Activated naive CD4-positive, alpha-beta T cell treated with anti-CD3 and anti-CD28 coated beads, Interleukin-2, amount 50 U/mL, for 24 hours (primary cell): ENCODE measurements around the gene TRIM56.
"Not testable (repeated sequence)": the region's sequence is repeated elsewhere in the genome, so short reads cannot be mapped to it uniquely, and the experiment has no call there.

Source experiments
- H3K27ac Mint-ChIP-seq: one replicate; pipeline ENCODE4 v1.8.0; 2021; ENCODE audit warnings: mild to moderate bottlenecking, mixed read lengths
- H3K27me3 Mint-ChIP-seq: one replicate; pipeline ENCODE4 v1.8.0; 2021; ENCODE audit warnings: mixed read lengths
- H3K36me3 Mint-ChIP-seq: one replicate; pipeline ENCODE4 v1.8.0; 2021; ENCODE audit warnings: mixed read lengths
- H3K4me1 Mint-ChIP-seq: one replicate; pipeline ENCODE4 v1.8.0; 2021; ENCODE audit warnings: mixed read lengths
- H3K4me3 Mint-ChIP-seq: one replicate; pipeline ENCODE4 v1.8.0; 2021; ENCODE audit warnings: mild to moderate bottlenecking, mixed read lengths
- H3K9me3 Mint-ChIP-seq: one replicate; pipeline ENCODE4 v1.8.0; 2021; ENCODE audit warnings: mixed read lengths

Gene TRIM56

DNA sequence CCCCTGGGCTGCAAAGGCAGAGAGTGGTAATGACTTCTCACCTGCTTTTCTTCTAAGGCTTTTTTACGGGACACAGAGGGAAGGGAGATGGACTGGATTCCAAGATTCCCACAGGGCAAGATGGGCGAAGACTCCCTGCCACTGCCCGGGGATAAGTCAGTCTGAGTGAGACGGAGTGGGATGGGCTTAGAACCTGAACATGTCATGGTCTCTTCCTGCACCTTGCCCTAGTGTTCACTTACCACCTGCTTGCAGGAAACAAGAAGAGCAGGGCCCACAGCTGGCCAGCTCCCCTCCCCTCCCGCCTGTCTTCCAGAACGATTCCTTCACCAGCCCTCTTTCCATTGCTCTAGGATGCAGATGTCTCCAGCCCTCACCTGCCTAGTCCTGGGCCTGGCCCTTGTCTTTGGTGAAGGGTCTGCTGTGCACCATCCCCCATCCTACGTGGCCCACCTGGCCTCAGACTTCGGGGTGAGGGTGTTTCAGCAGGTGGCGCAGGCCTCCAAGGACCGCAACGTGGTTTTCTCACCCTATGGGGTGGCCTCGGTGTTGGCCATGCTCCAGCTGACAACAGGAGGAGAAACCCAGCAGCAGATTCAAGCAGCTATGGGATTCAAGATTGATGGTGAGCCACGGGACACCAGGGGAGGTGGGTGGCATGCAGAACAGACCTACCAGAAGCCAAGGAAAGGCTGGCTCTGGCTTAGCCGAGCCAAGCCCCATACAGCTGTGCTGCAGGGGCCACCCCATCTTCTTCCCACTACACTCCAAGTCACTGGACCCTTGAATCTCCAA lies 43.0 kb downstream of the TRIM56 start:
- Mint-ChIP-seq H3K4me3 (no peak overlapping the region), H3K36me3 (no peaks in the 10 kb centered on the region), H3K9me3 (no peaks in the 10 kb centered on the region), H3K27ac (no peak overlapping the region), H3K4me1 (peaks cover 27% of the 10 kb centered on the region), H3K27me3 (peaks cover 26% of the 10 kb centered on the region)

- Mint-ChIP-seq H3K27ac (no peak overlapping the region), H3K36me3 (no peaks in the 10 kb centered on the region), H3K27me3 (peaks cover 19% of the 10 kb centered on the region), H3K4me1 (peaks cover 33% of the 10 kb centered on the region), H3K9me3 (no peaks in the 10 kb centered on the region), H3K4me3 (no peak overlapping the region)
Observed at GRCh38 chr7:101129603-101130117, 44.4 kb downstream of the TRIM56 start.

DNA sequence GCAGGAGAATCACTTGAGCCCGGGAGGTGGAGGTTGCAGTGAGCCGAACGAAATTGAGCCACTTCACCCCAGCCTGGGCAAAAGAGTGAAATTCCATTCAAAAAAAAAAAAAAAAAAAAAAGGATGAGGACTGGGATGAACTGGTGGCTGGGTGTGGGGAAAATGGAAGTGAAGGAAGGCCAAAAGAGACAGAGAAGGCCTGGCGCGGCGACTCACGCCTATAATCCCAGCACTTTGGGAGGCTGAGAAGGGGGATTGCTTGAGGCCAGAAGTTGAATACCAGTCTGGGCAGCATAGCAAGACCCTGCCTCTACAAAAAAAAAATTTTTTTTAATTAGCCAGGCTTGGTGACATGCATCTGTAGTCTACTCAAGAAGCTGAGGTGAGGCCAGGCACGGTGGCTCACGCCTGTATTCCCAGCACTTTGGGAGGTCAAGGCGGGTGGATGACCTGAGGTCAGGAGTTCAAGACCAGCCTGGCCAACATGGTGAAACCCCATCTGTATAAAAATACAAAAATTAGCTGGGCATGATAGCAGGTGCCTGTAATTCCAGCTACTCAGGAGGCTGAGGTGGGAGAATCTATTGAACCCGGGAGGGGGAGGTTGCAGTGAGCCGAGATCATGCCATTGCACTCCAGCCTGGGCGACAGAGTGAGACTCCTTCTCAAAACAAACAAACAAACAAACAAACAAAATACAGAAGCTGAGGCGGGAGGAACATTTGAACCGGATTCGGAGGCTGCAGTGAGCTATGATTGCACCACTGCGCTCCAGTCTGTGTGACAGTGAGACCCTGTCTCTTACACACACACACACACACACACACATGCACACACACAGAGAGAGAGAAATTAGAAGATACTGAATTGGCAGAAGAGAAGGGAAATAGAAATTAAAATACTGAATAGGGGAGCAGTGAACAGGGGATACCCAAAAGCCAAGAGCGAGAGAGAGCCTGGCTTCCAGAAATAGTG lies 47.6 kb downstream of the TRIM56 start:
- not testable (repeated sequence) for H3K27me3 Mint-ChIP-seq, H3K9me3 Mint-ChIP-seq, H3K4me3 Mint-ChIP-seq, H3K27ac Mint-ChIP-seq, H3K36me3 Mint-ChIP-seq
- H3K4me1 Mint-ChIP-seq, result peaks cover 36% of the 10 kb centered on the region

GRCh38 chr7:101133621-101134398 lies 48.5 kb downstream of the TRIM56 start:
- Mint-ChIP-seq H3K36me3 (no peaks in the 10 kb centered on the region), H3K27me3 (peaks cover 6% of the 10 kb centered on the region), H3K4me1 (peaks cover 45% of the 10 kb centered on the region), H3K27ac (no peak overlapping the region), H3K9me3 (no peaks in the 10 kb centered on the region), H3K4me3 (no peak overlapping the region)

DNA sequence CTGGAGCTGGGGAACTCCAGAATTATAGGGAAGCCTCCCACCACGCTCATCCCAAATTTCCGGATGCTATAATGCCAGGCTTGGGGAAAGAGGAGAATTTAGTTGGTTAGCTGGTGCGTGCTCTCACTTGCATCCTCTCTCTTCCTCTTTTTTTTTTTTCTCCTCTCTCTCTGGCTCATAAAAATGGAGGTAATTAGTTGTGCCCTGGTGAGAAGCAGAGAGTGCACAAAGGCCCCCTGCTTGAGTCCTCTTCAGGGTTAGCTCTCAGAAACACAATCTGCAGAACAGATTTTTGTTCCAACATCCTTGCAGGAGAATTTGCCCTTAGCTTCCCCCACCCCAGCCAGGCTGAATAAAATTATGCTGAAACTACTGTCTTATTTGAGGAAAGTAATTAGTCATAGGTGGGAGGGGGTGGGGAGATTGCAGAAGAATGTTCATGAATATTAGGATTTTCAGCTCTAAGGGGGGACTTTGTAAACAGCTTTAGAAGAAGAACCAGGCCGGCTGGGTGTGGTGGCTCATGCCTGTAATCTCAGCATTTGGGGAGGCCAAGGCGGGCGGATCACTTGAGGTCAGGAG lies 49.2 kb downstream of the TRIM56 start:
- Mint-ChIP-seq H3K36me3 (no peaks in the 10 kb centered on the region), H3K27ac (peak overlapping the region; percentile 12), H3K4me1 (peaks cover 52% of the 10 kb centered on the region), H3K9me3 (no peaks in the 10 kb centered on the region), H3K4me3 (peak overlapping the region; percentile 49), H3K27me3 (peaks cover 6% of the 10 kb centered on the region)

DNA sequence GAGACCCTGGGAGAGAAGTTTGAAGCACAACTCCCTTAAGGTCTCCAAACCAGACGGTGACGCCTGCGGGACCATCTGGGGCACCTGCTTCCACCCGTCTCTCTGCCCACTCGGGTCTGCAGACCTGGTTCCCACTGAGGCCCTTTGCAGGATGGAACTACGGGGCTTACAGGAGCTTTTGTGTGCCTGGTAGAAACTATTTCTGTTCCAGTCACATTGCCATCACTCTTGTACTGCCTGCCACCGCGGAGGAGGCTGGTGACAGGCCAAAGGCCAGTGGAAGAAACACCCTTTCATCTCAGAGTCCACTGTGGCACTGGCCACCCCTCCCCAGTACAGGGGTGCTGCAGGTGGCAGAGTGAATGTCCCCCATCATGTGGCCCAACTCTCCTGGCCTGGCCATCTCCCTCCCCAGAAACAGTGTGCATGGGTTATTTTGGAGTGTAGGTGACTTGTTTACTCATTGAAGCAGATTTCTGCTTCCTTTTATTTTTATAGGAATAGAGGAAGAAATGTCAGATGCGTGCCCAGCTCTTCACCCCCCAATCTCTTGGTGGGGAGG lies 52.5 kb downstream of the TRIM56 start:
- Mint-ChIP-seq H3K27me3 (no peaks in the 10 kb centered on the region), H3K4me1 (peaks cover 66% of the 10 kb centered on the region), H3K36me3 (no peaks in the 10 kb centered on the region), H3K4me3 (peak overlapping the region; percentile 76), H3K9me3 (no peaks in the 10 kb centered on the region), H3K27ac (peak overlapping the region; percentile 92)

DNA sequence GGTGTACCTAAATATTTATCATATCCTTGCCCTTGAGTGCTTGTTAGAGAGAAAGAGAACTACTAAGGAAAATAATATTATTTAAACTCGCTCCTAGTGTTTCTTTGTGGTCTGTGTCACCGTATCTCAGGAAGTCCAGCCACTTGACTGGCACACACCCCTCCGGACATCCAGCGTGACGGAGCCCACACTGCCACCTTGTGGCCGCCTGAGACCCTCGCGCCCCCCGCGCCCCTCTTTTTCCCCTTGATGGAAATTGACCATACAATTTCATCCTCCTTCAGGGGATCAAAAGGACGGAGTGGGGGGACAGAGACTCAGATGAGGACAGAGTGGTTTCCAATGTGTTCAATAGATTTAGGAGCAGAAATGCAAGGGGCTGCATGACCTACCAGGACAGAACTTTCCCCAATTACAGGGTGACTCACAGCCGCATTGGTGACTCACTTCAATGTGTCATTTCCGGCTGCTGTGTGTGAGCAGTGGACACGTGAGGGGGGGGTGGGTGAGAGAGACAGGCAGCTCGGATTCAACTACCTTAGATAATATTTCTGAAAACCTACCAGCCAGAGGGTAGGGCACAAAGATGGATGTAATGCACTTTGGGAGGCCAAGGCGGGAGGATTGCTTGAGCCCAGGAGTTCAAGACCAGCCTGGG lies 53.1 kb downstream of the TRIM56 start:
- H3K27ac Mint-ChIP-seq, result peak overlapping the region; percentile 92
- H3K4me1 Mint-ChIP-seq, result peaks cover 69% of the 10 kb centered on the region
- no peaks in the 10 kb centered on the region for H3K36me3 Mint-ChIP-seq
- no peaks in the 10 kb centered on the region for H3K9me3 Mint-ChIP-seq
- peak overlapping the region; percentile 76 for H3K4me3 Mint-ChIP-seq
- no peaks in the 10 kb centered on the region for H3K27me3 Mint-ChIP-seq

GRCh38 chr7:101140339-101140699 lies 55.0 kb downstream of the TRIM56 start:
- Mint-ChIP-seq H3K27ac (no peak overlapping the region), H3K36me3 (no peaks in the 10 kb centered on the region), H3K9me3 (no peaks in the 10 kb centered on the region), H3K4me3 (no peak overlapping the region), H3K27me3 (peaks cover 4% of the 10 kb centered on the region), H3K4me1 (peaks cover 59% of the 10 kb centered on the region)

DNA sequence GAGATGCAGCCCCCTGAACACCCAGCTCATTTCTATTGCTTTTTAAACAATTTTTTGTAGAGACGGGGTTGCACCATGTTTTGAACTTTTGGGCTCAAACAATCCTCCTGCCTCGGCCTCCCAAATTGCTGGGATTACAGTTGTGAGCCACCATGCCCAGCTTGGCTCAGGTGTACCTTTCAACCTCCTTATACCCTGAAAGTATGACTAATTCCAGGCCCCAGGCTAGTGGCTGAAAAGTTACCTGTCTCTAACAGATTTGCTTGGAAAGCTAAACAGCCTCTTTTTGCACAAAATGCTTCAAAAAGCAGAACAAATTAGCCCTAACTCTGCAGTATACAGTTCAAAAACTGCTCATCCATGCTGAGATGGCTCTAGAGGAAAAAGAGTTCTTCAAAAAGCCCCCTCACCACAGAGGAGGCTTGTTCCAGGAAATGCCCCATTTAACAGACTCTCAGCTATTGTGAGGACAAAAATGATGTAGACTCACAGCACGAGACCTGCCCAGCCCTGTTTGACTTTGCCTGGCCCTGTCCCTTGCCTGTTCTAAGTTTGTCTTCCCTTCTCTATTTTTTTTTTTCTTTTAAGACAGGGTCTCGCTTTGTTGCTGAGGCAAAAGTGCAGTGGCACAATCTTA lies 55.6 kb downstream of the TRIM56 start:
- Mint-ChIP-seq H3K4me3 (no peak overlapping the region), H3K4me1 (peaks cover 55% of the 10 kb centered on the region), H3K9me3 (no peaks in the 10 kb centered on the region), H3K36me3 (no peaks in the 10 kb centered on the region), H3K27me3 (peaks cover 4% of the 10 kb centered on the region), H3K27ac (no peak overlapping the region)
